GM19455 (cell line): Measurements from ENCODE around the gene GPR35.
"Not testable (repeated sequence)": the region's sequence is repeated elsewhere in the genome, so short reads cannot be mapped to it uniquely, and the experiment has no call there.

Source experiments
- ATAC-seq: cut with Tn5 transposase; IDR thresholded peaks from one replicate; pipeline ENCODE4 v1.9.1; 2021; ENCODE audit not compliant: unreplicated experiment

GPR35 gene

DNA sequence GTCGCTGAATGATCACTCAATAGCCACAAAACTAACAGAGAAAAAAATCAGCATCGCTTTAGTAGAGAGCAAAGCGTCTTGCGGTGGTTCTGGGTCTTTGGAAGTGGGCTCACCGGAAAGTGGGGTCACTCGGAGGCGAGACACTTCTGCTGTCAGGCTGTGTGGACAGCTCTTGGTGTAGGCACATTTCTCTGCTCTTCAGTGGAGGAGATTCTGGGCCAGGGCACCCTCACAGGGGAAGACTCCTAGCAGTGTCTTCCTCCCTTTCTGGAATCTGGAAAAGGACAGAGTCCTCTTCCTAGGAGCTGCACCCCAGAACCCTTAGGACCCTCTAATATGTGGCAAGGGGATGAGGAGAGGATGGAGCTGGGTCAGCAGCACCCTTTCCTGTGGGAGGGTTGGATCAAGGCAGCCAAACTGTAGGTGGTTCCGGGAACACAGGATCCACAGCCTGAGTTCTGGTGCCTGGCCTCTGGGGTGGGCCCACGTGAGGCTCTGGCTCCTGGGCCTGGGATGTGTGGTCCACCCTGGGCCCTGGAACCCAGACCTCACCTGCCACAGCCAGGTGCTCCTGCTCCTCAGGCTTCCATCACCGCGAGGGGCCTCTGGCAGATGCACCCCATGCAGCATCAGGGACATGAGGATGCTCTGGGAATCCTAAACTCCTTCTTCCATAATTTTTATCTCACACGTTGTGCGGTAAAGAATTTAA, 25.1 kb downstream of the GPR35 start:
- ATAC-seq, result no peak

DNA sequence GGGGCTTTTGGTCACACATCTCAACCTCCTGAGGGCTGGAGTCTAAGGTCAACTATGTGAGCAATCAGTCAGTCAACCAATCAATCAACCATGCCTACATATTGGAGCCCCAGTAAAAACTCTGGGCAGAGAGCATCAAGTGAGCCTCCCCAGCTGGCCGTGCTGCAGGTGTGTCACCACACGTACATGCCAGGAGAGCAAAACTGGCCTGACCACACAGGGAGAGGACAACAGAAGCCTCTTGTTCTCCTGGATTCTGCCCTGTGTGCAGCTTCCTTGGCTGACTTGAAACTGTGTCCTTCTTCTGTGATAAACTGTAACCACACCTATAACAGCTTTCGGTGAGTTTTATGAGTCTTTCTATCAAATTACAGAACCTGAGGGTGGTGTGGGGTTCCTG, 25.9 kb downstream of the GPR35 start:
- no peak for ATAC-seq

DNA sequence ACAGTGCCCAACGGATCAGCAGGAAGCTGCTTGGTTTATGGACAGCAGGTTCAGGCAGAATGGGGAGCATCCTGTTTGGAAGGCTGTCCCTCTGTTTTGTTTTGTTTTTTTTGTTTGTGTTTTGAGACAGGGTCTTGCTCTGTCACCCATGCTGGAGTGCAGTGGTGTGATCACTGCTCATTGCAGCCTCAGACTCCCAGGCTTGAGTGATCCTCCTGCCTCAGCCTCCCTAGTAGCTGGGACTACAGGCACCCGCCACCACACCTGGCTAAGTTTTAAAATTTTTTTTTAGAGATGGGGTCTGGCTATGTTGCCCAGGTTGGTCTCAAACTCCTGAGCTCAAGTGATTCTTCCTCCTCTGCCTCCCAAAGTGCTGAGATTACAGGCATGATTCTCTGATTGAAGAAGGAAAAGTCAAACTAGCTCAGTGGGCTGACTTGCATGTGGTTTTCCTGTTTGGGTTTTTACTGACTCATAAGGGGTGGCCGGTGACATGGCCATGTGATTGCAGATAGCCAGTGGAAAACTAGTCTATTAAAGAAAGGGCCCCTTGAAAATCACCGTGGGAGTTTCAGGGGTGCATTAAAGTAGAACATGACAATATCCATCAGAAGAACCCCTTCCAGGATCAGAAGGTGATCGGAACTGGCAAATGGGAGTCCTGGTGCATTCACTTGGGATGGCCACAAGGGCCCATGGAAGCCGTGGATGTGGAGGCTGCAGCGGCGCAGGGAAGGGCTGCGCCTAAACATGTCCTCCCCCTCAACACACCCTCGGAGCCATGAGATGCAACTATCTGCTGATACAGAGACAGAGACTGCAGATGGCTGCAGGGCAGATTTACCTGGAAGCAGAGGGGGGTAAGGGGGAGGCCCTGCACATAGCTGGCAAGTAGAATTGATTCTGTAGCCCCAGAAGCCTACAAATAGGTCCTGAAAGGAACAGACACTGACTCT, 30.9 kb downstream of the GPR35 start:
- no peak for ATAC-seq

DNA sequence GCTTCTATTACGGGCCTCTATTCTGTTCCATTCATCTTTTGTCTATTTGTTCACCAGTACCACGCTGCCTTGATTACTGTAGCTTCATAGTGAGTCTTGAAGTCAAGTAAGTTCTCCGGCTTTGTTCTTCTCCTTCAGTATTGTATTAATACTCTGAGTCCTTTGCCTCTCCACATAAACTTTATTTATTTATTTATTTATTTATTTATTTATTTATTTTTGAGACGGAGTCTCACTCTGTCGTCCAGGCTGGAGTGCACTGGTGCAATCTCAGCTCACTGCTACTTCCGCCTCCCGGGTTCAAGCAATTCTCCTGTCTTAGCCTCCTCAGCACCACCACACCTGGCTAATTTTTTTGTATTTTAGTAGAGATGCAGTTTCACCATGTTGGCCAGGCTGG, 34.6 kb downstream of the GPR35 start:
- ATAC-seq, result not testable (repeated sequence)

DNA sequence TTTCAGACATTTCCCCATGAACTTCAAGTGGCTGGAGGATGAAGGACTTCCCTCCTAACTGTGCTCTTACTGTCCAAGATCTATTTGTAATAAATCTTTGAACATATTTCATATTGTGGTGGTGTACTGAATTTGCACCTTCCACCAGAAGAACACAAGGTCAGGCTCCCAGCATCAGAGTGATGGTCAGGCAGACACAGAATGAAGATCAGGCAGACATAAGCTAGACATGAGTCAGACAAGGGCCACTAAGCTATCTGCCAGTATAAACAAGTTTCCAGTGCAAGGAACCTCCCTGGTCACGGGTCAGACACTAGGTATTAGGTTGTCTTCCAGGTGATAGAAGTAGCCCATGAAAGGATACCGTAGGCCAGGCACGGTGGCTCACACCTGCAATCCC, 37.4 kb downstream of the GPR35 start:
- ATAC-seq, result no peak

DNA sequence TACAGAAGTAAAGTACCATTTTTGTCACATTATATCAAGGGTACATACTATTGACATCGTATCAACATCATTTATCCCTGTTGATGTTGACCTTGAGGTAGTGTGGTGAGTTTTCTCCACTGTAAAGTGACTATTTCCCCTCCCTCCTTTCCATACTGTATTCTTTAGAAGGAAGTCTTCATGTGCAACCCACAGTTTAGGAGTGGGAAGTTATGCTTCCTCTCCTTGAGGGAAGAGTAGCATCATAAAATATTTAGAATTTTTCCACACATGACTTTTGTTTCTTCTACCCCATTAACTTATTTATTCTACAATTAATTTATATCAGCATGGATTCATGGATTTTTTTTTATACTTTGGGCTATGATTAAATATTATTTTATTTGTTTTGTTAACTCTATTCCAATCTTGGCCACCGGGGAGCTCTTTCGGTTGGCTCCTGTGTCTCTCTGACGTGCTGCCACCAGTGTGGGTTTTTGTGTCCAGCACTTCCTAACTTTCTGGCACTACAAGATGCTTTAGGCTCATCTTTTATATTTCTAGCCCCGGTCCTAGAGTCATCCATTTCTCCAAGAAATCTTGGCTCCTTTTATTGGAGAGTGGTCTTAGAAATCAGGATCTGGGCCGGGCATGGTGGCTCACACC, 38.4 kb downstream of the GPR35 start:
- ATAC-seq, result no peak

DNA sequence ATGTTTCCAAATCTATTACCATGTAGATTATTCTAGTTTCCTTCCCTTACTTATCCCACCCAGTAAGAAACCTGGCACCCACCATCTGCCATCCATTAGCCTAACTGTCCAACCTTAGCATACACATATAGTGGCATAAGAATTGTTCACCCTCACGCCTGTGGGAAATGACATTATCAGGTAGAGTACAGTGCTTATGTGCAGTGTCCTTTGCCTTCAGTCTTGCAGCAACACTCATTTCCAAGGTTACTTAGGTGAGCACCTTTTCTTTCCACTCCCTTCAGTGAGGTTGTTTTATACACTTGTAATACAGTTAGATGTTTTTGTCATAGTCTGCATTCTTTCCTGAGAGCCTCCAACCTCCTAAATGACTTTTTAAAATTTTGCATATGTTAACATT, 39.3 kb downstream of the GPR35 start:
- ATAC-seq, result no peak

DNA sequence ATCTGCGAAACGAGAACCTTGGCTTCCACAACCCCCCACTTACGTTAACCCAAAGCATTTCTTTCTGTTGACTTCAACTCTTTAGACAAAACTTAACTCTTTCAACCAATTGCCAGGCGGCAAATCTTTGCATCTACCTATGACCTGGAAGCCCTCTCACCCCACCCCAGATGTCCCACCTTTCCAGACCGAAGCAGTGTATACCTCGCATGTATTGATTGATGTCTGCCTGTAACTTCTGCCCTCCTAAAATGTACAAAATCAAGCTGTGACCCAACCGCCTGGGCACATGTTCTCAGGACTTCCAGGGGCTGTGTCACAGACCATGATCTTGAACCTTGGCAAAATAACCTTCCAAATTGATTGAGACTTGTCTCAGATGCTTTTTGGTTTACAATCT, 45.1 kb downstream of the GPR35 start:
- no peak for ATAC-seq

DNA sequence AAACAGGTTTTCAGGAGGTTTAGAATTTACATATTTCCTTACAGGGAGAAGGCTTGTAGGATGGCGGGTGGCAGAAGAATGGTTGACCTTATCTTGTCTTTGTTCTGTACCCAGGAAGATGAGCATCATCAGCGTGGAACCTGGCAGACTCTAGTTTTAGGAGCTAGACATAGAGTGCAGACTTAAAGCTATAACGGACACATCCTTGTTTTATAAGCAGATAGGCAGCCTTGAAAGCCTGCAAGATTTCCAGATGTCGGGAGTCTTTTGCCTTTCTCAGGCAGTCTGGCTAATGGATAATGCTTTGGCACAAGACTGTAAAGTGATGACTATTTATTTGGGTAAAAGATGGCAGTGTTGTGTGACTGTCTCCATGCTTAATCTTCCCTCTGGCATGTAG, 45.7 kb downstream of the GPR35 start:
- ATAC-seq, result no peak

DNA sequence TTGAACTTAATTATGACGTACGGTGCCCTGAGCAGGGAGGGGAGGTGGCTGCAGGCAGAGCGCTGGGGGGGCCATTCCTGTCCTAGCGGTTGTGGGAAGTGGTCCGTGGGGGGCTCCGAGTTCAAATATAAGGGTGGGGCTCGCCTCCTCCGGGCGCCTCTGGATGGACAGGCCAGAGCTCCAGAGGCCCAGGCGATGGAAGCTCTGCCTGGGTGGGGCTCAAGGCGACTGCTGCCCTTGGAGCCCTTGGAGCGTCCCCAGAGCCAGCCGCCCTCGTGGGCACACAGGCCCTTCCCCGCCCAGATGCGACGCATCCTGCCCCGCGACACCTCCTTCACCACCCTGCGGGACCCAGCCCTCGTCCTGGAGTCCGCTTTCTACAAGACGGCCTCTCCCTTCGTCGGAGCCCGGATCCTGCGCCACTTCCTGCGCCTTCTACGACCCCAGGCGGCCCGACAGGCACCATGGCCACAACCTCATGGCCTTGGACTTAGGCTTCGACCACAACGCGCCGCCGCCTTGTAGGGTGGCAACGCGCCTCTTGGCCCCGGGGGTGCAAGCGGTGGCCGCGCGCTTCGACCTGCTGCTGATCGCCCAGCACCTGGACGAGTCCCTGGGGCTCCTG, 46.9 kb downstream of the GPR35 start:
- no peak for ATAC-seq

DNA sequence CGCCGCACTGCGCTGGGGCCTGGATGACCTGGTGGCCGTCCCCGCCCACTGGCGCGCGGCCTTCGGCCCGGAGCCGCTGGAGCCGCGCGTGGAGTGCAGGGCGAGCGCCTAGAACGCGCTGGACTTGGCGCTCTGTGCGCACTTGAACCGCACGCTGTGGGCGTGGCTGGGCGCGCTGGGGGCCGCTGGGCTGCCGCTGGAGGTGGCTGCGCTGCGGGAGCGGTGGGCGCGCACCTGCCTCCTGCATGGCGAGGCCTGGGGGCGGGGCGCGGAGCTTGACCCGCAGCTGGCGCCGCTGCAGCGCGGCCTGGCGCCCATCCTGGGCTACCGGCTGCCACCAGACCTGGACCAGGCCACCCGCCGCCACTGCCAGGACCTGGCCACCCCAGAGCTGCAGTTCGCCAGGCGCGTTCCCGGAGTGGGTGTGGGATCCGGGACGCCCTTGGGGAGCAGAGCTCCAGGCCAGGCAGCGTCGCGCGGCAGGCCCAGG, 47.5 kb downstream of the GPR35 start:
- no peak for ATAC-seq

DNA sequence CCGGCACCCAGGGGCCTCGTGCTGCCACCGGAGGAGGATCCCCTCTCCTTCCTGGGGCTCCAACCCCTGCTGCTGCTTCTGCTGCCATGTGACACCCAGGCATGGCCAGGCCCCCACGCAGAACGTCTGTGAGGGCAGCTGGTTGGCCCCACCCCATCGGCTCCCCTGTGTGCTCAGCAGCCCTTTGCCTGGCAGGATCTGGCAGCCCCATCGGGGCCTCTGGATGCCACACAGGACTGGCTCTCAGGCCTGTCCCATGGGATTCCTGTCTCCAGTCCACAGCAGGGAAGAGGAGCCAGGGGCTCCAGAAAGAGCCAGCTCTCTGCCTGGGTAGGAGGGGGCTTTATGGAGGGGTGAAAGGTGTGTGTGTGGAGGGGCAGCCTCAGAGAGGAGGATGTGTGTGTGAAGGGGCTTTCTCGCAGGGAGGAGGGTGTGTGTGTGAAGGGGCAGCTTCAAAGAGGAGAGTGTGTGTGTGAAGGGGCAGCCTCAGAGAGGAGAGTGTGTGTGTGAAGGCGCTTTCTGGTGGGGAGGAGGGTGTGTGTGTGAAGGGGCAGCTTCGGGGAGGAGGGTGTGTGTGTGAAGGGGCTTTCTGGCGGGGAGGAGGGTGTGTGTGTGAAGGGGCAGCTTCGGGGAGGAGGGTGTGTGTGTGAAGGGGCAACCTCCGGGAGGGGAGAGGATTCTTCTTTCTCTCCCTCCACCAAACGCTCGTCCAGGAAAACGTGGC, 49.3 kb downstream of the GPR35 start:
- ATAC-seq, result not testable (repeated sequence)

DNA sequence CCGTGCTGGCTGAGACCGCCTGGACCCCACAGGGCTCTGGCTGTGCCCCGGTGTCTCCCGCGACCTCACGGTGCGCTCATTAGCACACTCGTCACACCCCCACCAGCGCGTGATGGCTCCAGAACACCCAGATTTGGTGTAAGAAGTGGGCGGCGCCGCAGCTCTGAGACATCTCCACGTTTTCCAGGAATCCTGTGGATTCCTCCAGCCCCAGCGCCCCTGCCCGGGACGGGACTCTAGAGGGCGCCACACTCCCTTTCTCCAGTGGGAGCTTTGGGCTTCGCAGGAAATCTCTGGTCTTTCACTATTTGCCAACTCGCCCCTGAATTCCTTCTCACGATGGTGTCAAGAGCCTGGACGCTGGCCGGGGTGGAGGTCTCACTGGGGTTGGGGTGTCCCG, 50.1 kb downstream of the GPR35 start:
- not testable (repeated sequence) for ATAC-seq

DNA sequence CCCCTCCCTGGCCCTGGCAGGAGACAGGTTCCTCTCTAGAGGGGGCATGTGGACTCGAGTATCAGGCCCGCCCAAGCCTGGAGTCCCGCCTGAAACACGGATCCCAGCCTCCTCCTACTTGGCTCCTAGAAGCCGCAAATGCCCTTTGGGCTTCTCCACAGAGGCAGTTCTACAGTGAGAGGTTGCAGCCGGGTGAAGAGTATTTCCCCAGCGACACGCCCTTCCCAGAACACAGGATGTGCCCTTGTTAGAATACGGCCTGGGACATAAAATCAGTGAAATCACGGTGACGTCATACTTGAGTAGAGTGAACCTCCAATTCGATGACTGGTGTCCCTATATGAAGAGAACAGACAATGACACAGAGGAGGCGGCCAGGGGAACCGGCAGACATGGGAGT, 52.8 kb downstream of the GPR35 start:
- not testable (repeated sequence) for ATAC-seq

DNA sequence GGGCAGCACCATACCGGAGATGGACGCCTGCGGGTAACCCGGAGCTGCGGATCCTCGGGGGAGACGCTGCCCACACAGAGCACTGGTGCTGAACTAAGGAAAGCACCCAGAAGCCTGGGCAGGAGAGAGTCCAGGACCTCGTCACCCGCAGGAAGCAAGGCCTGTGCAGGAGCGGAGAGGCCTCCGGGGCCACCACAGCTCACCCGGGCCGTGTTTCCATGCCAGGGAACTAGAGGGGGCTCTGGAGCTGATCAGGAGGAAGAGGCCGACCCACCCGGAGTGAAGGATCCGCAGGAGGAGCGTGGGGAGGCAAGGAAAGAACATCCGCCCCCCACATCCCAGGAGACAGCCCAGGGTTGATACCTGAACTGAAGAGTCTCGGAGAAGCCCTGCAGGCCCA, 53.6 kb downstream of the GPR35 start:
- not testable (repeated sequence) for ATAC-seq

DNA sequence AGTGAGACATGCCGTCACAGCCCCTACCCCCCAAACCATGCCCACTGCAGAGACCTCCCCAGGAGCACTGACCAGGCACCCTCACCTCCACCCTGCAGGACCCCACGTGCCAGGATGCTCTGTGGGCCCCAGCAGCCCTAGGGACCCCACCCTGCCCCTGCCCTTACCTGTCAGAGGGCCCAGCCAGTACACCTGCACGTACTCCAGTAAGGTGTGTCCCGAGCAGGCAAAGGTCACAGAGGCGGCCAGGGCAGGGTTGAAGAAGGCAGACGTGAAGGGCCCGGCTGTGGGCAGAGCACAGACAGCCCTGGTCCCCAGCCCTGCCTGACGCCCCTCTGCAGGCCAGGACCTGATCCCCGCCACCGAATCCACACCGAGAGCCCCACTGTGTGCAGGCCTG, 54.9 kb downstream of the GPR35 start:
- ATAC-seq, result not testable (repeated sequence)
